ENCODE measurements around the gene LBP.
"Not testable (repeated sequence)": the region's sequence is repeated elsewhere in the genome, so short reads cannot be mapped to it uniquely, and the experiment has no call there.

The LBP gene

GRCh38 chr20:38377039-38377685 lies 30.9 kb downstream of the LBP start:
- TF ChIP-seq CTCF (IDR thresholded peaks at IDR 0.05; ENCODE audit: low read depth, low read length, missing control alignments), result no peak
- H3K27ac ChIP-seq, result no peak overlapping the region
- DNase-seq, result no peak
- no peak overlapping the region for H3K4me3 ChIP-seq (ENCODE audit: low read depth, low read length)
- H3K36me3 ChIP-seq (replicated peaks), result no peaks in the 10 kb centered on the region
- peaks cover 2% of the 10 kb centered on the region for H3K27me3 ChIP-seq (replicated peaks)
- in situ Hi-C loops (cut with HindIII; ENCODE audit: low pct_ligation_motif_present, low sequenced_read_pairs), result no loop called here

- H3K36me3 ChIP-seq (replicated peaks); in situ Hi-C loops (cut with HindIII; ENCODE audit: low pct_ligation_motif_present, low sequenced_read_pairs); H3K27ac ChIP-seq; DNase-seq; H3K27me3 ChIP-seq (replicated peaks); H3K4me3 ChIP-seq (ENCODE audit: low read depth, low read length): not testable (repeated sequence)
Measured at GRCh38 chr20:38377838-38378237, 31.6 kb downstream of the LBP start.

- Histone ChIP-seq H3K4me3 (ENCODE audit: low read depth, low read length) (no peak overlapping the region), H3K27ac (no peak overlapping the region), H3K27me3 (replicated peaks) (peaks cover 4% of the 10 kb centered on the region), H3K36me3 (replicated peaks) (no peaks in the 10 kb centered on the region)
- TF ChIP-seq CTCF (IDR thresholded peaks at IDR 0.05; ENCODE audit: low read depth, low read length, missing control alignments), result no peak
- DNase-seq, result no peak
- in situ Hi-C loops (cut with HindIII; ENCODE audit: low pct_ligation_motif_present, low sequenced_read_pairs), result no loop called here
Measured at GRCh38 chr20:38383147-38383546, 36.9 kb downstream of the LBP start.

- no peak for TF ChIP-seq CTCF (IDR thresholded peaks at IDR 0.05; ENCODE audit: low read depth, low read length, missing control alignments)
- H3K36me3 ChIP-seq (replicated peaks), result no peaks in the 10 kb centered on the region
- in situ Hi-C loops (cut with HindIII; ENCODE audit: low pct_ligation_motif_present, low sequenced_read_pairs), result no loop called here
- no peak overlapping the region for H3K4me3 ChIP-seq (ENCODE audit: low read depth, low read length)
- no peak for DNase-seq
- no peak overlapping the region for H3K27ac ChIP-seq
- H3K27me3 ChIP-seq (replicated peaks), result peaks cover 4% of the 10 kb centered on the region
Measured at GRCh38 chr20:38386004-38386403, 39.7 kb downstream of the LBP start.

GRCh38 chr20:38386851-38387250 lies 40.6 kb downstream of the LBP start:
- no peak for TF ChIP-seq CTCF (IDR thresholded peaks at IDR 0.05; ENCODE audit: low read depth, low read length, missing control alignments)
- Histone ChIP-seq H3K4me3 (ENCODE audit: low read depth, low read length) (no peak overlapping the region), H3K36me3 (replicated peaks) (no peaks in the 10 kb centered on the region), H3K27me3 (replicated peaks) (peaks cover 4% of the 10 kb centered on the region), H3K27ac (no peak overlapping the region)
- in situ Hi-C loops (cut with HindIII; ENCODE audit: low pct_ligation_motif_present, low sequenced_read_pairs), result no loop called here
- DNase-seq, result no peak

GRCh38 chr20:38387953-38388352 lies 41.7 kb downstream of the LBP start:
- Histone ChIP-seq H3K4me3 (ENCODE audit: low read depth, low read length) (no peak overlapping the region), H3K27me3 (replicated peaks) (peaks cover 3% of the 10 kb centered on the region), H3K27ac (no peak overlapping the region), H3K36me3 (replicated peaks) (no peaks in the 10 kb centered on the region)
- in situ Hi-C loops (cut with HindIII; ENCODE audit: low pct_ligation_motif_present, low sequenced_read_pairs), result no loop called here
- peak; percentile 21 for TF ChIP-seq CTCF (IDR thresholded peaks at IDR 0.05; ENCODE audit: low read depth, low read length, missing control alignments)
- DNase-seq, result no peak
